OCI-LY7 (cell line): ENCODE measurements around the gene MRPS22. TPM values are rescaled to one million over a fixed set of nuclear protein-coding genes. Genes with fewer than 3 reads are reported as not detected.

Experiments
- BruUV-seq: library from RNA; stranded (reverse); fragments of 400-500 nt; replicated peaks from 2 replicates; lab custom pipeline; 2021; lab: Mats Ljungman, UMichigan
- CTCF ChIA-PET: fragments of 300-600 bp; sonication (Branson Sonifier 250); formaldehyde crosslinking; loops from one replicate; lab custom pipeline; 2022; ENCODE audit warnings: antibody characterized with exemption; ENCODE audit not compliant: unreplicated experiment; lab: Charles Lee
- POLR2A ChIA-PET: fragments of 300-600 bp; sonication (Branson Sonifier 250); formaldehyde crosslinking; loops from one replicate; lab custom pipeline; 2022; ENCODE audit warnings: antibody characterized with exemption; lab: Charles Lee
- DNase-seq: peaks from one replicate; pipeline ENCODE4 v3.0.0-alpha.2; 2015; ENCODE audit warnings: low spot score
- H2AFZ ChIP-seq: fragments of 200-600 bp; sonication (generic), shearing (Covaris generic); 2 replicates; pipeline ENCODE4 v1.6.1; 2014; ENCODE audit warnings: mild to moderate bottlenecking, antibody characterized with exemption, low read length, moderate library complexity
- H3K27ac ChIP-seq: fragments of 200-600 bp; sonication (generic); 2 replicates; pipeline ENCODE4 v1.5.1; 2014; ENCODE audit warnings: mixed run types, low read depth, mild to moderate bottlenecking, moderate library complexity, low read length, inconsistent platforms; ENCODE audit not compliant: poor library complexity, severe bottlenecking
- H3K36me3 ChIP-seq: fragments of 200-600 bp; sonication (generic); 2 replicates; pipeline ENCODE4 v1.6.1; 2014; ENCODE audit warnings: mild to moderate bottlenecking, antibody characterized with exemption, low read length, moderate library complexity, mixed read lengths; ENCODE audit not compliant: insufficient read depth
- H3K4me1 ChIP-seq: fragments of 200-600 bp; sonication (generic); 2 replicates; pipeline ENCODE4 v1.5.1; 2014; ENCODE audit warnings: mild to moderate bottlenecking, low read length; ENCODE audit not compliant: insufficient read depth, poor library complexity, severe bottlenecking
- H3K4me2 ChIP-seq: fragments of 200-600 bp; sonication (generic); 2 replicates; pipeline ENCODE4 v1.6.1; 2014; ENCODE audit warnings: mild to moderate bottlenecking, low read length
- H3K4me3 ChIP-seq: fragments of 200-600 bp; sonication (generic); 2 replicates; pipeline ENCODE4 v1.5.1; 2014; ENCODE audit warnings: mild to moderate bottlenecking, low read depth, low read length; ENCODE audit not compliant: poor library complexity, severe bottlenecking
- H3K79me2 ChIP-seq: fragments of 200-600 bp; sonication (generic); 2 replicates; pipeline ENCODE4 v1.6.1; 2016; ENCODE audit warnings: low read depth, mild to moderate bottlenecking, low read length, moderate library complexity, mixed read lengths; ENCODE audit not compliant: insufficient read depth
- H3K9me2 ChIP-seq: fragments of 200-600 bp; sonication (generic); 2 replicates; pipeline ENCODE4 v1.6.1; 2016; ENCODE audit warnings: mild to moderate bottlenecking, low read length, mixed read lengths; ENCODE audit not compliant: insufficient read depth
- H3K9me3 ChIP-seq: fragments of 200-600 bp; sonication (generic); 2 replicates; pipeline ENCODE4 v1.6.1; 2014; ENCODE audit warnings: mild to moderate bottlenecking, mixed run types, low read length, mixed read lengths
- H4K20me1 ChIP-seq: fragments of 200-600 bp; sonication (generic); 2 replicates; pipeline ENCODE4 v1.6.1; 2014; ENCODE audit warnings: mild to moderate bottlenecking, antibody characterized with exemption, low read length, moderate library complexity, mixed read lengths; ENCODE audit not compliant: insufficient read depth
- CTCF ChIP-seq: fragments of 200-600 bp; sonication (generic); conservative IDR thresholded peaks from 2 replicates; pipeline ENCODE4 v1.5.1; 2014; ENCODE audit warnings: mild to moderate bottlenecking, antibody characterized with exemption, low read length, moderate library complexity, mixed read lengths
- EZH2phosphoT487 ChIP-seq: fragments of 200-600 bp; sonication (generic); IDR thresholded peaks from 2 replicates; pipeline ENCODE4 v1.6.1; 2018; ENCODE audit warnings: low read depth, borderline replicate concordance, mild to moderate bottlenecking, mixed run types, antibody characterized with exemption, low read length, moderate library complexity, mixed read lengths
- intact Hi-C: fragments of 100-400 bp; cut with micrococcal nuclease; formaldehyde crosslinking; loops from one replicate; pipeline ENCODE4 v1.10.0; 2022; ENCODE audit not compliant: unreplicated experiment
- total RNA-seq, 2 experiments: library from RNA; depleted of rRNA in 1 of 2; stranded (reverse); fragments of >200 nt in 1 of 2; shearing (Covaris generic) in 1 of 2; gene quantifications; 2 replicates each; pipeline ENCODE4 v1.2.3, GENCODE V29; 2014 to 2022

Gene MRPS22
- total RNA-seq, 2 experiments from 2014 or later: 54.9 to 61.4 TPM

- H3K27ac ChIP-seq: no peak overlapping the region
- H4K20me1 ChIP-seq: no peaks in the 10 kb centered on the region
- H3K9me3 ChIP-seq: no peaks in the 10 kb centered on the region
- intact Hi-C loops: no loop called here
- H3K36me3 ChIP-seq: peaks cover 98% of the 10 kb centered on the region
- ChIA-PET POLR2A (interaction anchor here (1.1 to 2.2 kb wide), 4 partner anchors 8 to 19 kb away, joined by 3 to 13 read pairs (median 3); no protein-coding TSS in a partner anchor), CTCF (interaction anchor here (2.6 kb wide), 1 partner anchor 11 kb away, joined by 14 read pairs; no protein-coding TSS in a partner anchor)
- H3K9me2 ChIP-seq: no peaks in the 10 kb centered on the region
- H2AFZ ChIP-seq: no peak overlapping the region
- H3K4me3 ChIP-seq: no peak overlapping the region
- H3K4me2 ChIP-seq: no peak overlapping the region
- no peak for DNase-seq
- no peaks in the 10 kb centered on the region for H3K4me1 ChIP-seq
- BruUV-seq: no TSS peak
- H3K79me2 ChIP-seq: no peaks in the 10 kb centered on the region
- TF ChIP-seq CTCF: no peak
- no peak for TF ChIP-seq EZH2phosphoT487
Observed at GRCh38 chr3:139364549-139364948, 20.7 kb downstream of the MRPS22 start.

- Histone ChIP-seq H3K4me2 (no peak overlapping the region), H3K9me2 (no peaks in the 10 kb centered on the region), H3K79me2 (no peaks in the 10 kb centered on the region), H3K4me1 (no peaks in the 10 kb centered on the region), H3K27ac (no peak overlapping the region), H3K36me3 (peaks cover 93% of the 10 kb centered on the region), H3K4me3 (no peak overlapping the region), H3K9me3 (no peaks in the 10 kb centered on the region), H4K20me1 (no peaks in the 10 kb centered on the region), H2AFZ (no peak overlapping the region)
- CTCF ChIA-PET: no interaction called here
- no peak for DNase-seq
- TF ChIP-seq CTCF (no peak), EZH2phosphoT487 (no peak)
- no TSS peak for BruUV-seq
- POLR2A ChIA-PET: interaction anchor here (0.7 kb wide), 1 partner anchor 12 kb away, joined by 3 read pairs; no protein-coding TSS in a partner anchor
- intact Hi-C loops: no loop called here
Observed at GRCh38 chr3:139374099-139374498, 30.3 kb downstream of the MRPS22 start.

GRCh38 chr3:139377378-139377777 lies 33.6 kb downstream of the MRPS22 start:
- H3K4me2 ChIP-seq: no peak overlapping the region
- DNase-seq: no peak
- no peaks in the 10 kb centered on the region for H3K4me1 ChIP-seq
- BruUV-seq: no TSS peak
- H3K4me3 ChIP-seq: no peak overlapping the region
- H2AFZ ChIP-seq: no peak overlapping the region
- no peaks in the 10 kb centered on the region for H3K79me2 ChIP-seq
- CTCF ChIA-PET: no interaction called here
- peaks cover 93% of the 10 kb centered on the region for H3K36me3 ChIP-seq
- no peaks in the 10 kb centered on the region for H3K9me2 ChIP-seq
- H3K27ac ChIP-seq: no peak overlapping the region
- TF ChIP-seq EZH2phosphoT487 (no peak), CTCF (no peak)
- intact Hi-C loops: no loop called here
- H4K20me1 ChIP-seq: no peaks in the 10 kb centered on the region
- POLR2A ChIA-PET: no interaction called here
- no peaks in the 10 kb centered on the region for H3K9me3 ChIP-seq
